ENCODE measurements around the gene PPP1R13B.

- TF ChIP-seq, protein P1, sequence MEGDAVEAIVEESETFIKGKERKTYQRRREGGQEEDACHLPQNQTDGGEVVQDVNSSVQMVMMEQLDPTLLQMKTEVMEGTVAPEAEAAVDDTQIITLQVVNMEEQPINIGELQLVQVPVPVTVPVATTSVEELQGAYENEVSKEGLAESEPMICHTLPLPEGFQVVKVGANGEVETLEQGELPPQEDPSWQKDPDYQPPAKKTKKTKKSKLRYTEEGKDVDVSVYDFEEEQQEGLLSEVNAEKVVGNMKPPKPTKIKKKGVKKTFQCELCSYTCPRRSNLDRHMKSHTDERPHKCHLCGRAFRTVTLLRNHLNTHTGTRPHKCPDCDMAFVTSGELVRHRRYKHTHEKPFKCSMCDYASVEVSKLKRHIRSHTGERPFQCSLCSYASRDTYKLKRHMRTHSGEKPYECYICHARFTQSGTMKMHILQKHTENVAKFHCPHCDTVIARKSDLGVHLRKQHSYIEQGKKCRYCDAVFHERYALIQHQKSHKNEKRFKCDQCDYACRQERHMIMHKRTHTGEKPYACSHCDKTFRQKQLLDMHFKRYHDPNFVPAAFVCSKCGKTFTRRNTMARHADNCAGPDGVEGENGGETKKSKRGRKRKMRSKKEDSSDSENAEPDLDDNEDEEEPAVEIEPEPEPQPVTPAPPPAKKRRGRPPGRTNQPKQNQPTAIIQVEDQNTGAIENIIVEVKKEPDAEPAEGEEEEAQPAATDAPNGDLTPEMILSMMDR (IDR thresholded peaks at IDR 0.05), result no peak
- TF ChIP-seq POLR2A (IDR thresholded peaks at IDR 0.05), result no peak
These were observed 30.4 kb downstream of the PPP1R13B start for GRCh38 chr14:103816991-103817390.
